Measurements from ENCODE around the gene ARGLU1. TPM values are rescaled to one million over a fixed set of nuclear protein-coding genes. Genes with fewer than 3 reads are reported as not detected.

The ARGLU1 gene
- total RNA-seq, 1 donor from 2014 or later, result 467 TPM

DNA sequence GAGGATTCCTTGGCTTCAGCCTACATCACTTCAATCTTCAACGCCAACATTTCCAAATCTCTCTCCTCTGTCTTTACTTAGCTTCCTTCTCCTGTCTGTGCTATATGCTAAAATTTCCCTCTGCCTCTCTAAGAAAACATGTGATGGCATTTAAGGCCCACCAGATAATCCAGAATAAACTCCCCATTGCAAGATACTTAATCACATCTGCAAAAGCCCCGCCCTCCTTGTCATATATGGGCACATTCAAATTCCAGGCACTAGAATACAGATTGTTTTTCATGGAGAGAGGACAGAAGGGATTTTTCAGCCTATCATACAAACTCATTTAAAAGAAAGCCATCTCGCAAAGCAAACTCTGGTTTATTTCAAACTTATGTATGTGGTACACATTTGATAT lies 16.2 kb downstream of the ARGLU1 start:
- H3K4me1 ChIP-seq, result peaks cover 6% of the 10 kb centered on the region
- Mint-ChIP-seq H3K27me3 (ENCODE audit: insufficient read depth, low read depth) (peaks cover 5% of the 10 kb centered on the region), H3K9me3 (peaks cover 8% of the 10 kb centered on the region), H3K4me3 (no peak overlapping the region), H3K27ac (no peak overlapping the region), H3K36me3 (peaks cover 74% of the 10 kb centered on the region), H3K4me1 (no peaks in the 10 kb centered on the region)
- H3K4me3 ChIP-seq, result no peak overlapping the region
- H2AFZ ChIP-seq (replicated peaks), result no peak overlapping the region
- TF ChIP-seq EZH2phosphoT487 (IDR thresholded peaks at IDR 0.05), result no peak
- TF ChIP-seq, protein P1, sequence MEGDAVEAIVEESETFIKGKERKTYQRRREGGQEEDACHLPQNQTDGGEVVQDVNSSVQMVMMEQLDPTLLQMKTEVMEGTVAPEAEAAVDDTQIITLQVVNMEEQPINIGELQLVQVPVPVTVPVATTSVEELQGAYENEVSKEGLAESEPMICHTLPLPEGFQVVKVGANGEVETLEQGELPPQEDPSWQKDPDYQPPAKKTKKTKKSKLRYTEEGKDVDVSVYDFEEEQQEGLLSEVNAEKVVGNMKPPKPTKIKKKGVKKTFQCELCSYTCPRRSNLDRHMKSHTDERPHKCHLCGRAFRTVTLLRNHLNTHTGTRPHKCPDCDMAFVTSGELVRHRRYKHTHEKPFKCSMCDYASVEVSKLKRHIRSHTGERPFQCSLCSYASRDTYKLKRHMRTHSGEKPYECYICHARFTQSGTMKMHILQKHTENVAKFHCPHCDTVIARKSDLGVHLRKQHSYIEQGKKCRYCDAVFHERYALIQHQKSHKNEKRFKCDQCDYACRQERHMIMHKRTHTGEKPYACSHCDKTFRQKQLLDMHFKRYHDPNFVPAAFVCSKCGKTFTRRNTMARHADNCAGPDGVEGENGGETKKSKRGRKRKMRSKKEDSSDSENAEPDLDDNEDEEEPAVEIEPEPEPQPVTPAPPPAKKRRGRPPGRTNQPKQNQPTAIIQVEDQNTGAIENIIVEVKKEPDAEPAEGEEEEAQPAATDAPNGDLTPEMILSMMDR (IDR thresholded peaks at IDR 0.05), result no peak
- no peak for TF ChIP-seq EZH2 (IDR thresholded peaks at IDR 0.05)
- H3K79me2 ChIP-seq (ENCODE audit: low read depth), result peaks cover 100% of the 10 kb centered on the region
- H3F3A ChIP-seq (ENCODE audit: low read depth), result peaks cover 11% of the 10 kb centered on the region
- no peak overlapping the region for H3K27ac ChIP-seq
- H3K27me3 ChIP-seq, result no peaks in the 10 kb centered on the region
- H3K4me2 ChIP-seq, result no peak overlapping the region
- no peaks in the 10 kb centered on the region for H3K9me3 ChIP-seq (ENCODE audit: low read depth)
- peaks cover 98% of the 10 kb centered on the region for H4K20me1 ChIP-seq (ENCODE audit: low read depth)
- DNase-seq (ENCODE audit: low spot score), result no peak
- H3K9ac ChIP-seq, result no peak overlapping the region
- H3K36me3 ChIP-seq, result peaks cover 59% of the 10 kb centered on the region

DNA sequence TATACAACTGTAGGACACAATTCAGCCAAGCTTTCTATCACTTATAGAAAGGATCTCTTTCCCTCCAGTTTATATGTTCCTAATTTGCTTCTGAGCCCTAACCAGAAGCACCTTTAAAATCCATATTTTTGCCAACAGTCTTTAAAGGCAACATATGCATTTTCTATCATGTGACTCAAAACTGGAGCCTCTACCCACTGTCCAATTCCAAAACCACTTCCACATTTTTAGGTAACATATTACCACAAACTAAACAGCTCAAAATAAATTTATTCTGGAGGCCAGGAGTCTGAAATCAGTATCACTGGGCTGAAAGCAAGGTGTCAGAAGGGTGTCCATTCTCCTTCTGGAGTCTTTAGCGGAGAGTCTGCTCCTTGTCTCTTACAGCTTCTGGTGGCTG lies 16.6 kb downstream of the ARGLU1 start:
- no peak overlapping the region for H3K27ac Mint-ChIP-seq
- TF ChIP-seq EZH2 (IDR thresholded peaks at IDR 0.05) (no peak), EZH2phosphoT487 (IDR thresholded peaks at IDR 0.05) (no peak)
- no peak overlapping the region for H3K9ac ChIP-seq
- peaks cover 98% of the 10 kb centered on the region for H4K20me1 ChIP-seq (ENCODE audit: low read depth)
- H3K4me2 ChIP-seq, result no peak overlapping the region
- H3K27me3 Mint-ChIP-seq (ENCODE audit: insufficient read depth, low read depth), result peaks cover 5% of the 10 kb centered on the region
- peaks cover 7% of the 10 kb centered on the region for H3F3A ChIP-seq (ENCODE audit: low read depth)
- H3K36me3 Mint-ChIP-seq, result peaks cover 70% of the 10 kb centered on the region
- H3K27ac ChIP-seq, result no peak overlapping the region
- H2AFZ ChIP-seq (replicated peaks), result no peak overlapping the region
- H3K27me3 ChIP-seq, result no peaks in the 10 kb centered on the region
- no peaks in the 10 kb centered on the region for H3K4me1 Mint-ChIP-seq
- peaks cover 100% of the 10 kb centered on the region for H3K79me2 ChIP-seq (ENCODE audit: low read depth)
- H3K9me3 Mint-ChIP-seq, result peaks cover 8% of the 10 kb centered on the region
- H3K4me3 ChIP-seq, result no peak overlapping the region
- no peak overlapping the region for H3K4me3 Mint-ChIP-seq
- no peaks in the 10 kb centered on the region for H3K9me3 ChIP-seq (ENCODE audit: low read depth)
- H3K4me1 ChIP-seq, result peaks cover 6% of the 10 kb centered on the region
- no peak for DNase-seq (ENCODE audit: low spot score)
- peaks cover 55% of the 10 kb centered on the region for H3K36me3 ChIP-seq

DNA sequence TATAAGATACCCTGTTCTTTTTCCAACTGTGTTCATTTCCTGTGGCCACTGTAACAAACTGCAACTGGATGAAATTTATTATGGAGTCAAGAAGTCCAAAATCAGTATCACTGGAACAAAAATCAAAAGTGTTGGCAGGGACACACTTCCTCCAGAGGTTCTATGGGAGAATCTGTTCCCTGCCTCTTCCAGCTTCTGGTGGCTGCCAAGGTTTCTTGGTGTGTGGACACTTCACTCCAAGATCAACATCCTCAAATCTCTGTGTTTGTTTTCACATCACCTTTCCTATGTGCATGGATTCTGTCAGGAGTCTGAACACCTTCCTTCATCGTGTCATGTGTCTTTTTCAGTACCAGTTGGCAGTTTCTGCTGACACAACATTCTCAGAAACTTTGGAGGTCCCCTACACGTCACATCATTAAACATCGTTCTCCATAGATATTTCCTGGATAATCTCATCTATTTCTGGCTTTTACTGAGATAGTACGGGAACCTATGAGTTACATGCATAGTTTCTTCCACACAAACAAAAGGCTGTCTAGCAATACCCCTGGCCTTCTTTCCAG lies 17.3 kb downstream of the ARGLU1 start:
- H3K9me3 Mint-ChIP-seq, result peaks cover 8% of the 10 kb centered on the region
- Histone ChIP-seq H3K9me3 (ENCODE audit: low read depth) (no peaks in the 10 kb centered on the region), H3K36me3 (peaks cover 48% of the 10 kb centered on the region), H3K27me3 (no peaks in the 10 kb centered on the region), H3K79me2 (ENCODE audit: low read depth) (peaks cover 100% of the 10 kb centered on the region), H3K9ac (no peak overlapping the region), H3F3A (ENCODE audit: low read depth) (peaks cover 6% of the 10 kb centered on the region), H4K20me1 (ENCODE audit: low read depth) (peaks cover 98% of the 10 kb centered on the region), H3K4me3 (no peak overlapping the region), H3K4me1 (peaks cover 6% of the 10 kb centered on the region), H2AFZ (replicated peaks) (no peak overlapping the region), H3K27ac (no peak overlapping the region), H3K4me2 (no peak overlapping the region)
- no peak overlapping the region for H3K4me3 Mint-ChIP-seq
- no peak for DNase-seq (ENCODE audit: low spot score)
- H3K36me3 Mint-ChIP-seq, result peaks cover 63% of the 10 kb centered on the region
- TF ChIP-seq, protein P1 (IDR thresholded peaks at IDR 0.05), result no peak
- TF ChIP-seq EZH2phosphoT487 (IDR thresholded peaks at IDR 0.05) (no peak), EZH2 (IDR thresholded peaks at IDR 0.05) (no peak)
- no peaks in the 10 kb centered on the region for H3K4me1 Mint-ChIP-seq
- H3K27me3 Mint-ChIP-seq (ENCODE audit: insufficient read depth, low read depth), result peaks cover 5% of the 10 kb centered on the region
- no peak overlapping the region for H3K27ac Mint-ChIP-seq

DNA sequence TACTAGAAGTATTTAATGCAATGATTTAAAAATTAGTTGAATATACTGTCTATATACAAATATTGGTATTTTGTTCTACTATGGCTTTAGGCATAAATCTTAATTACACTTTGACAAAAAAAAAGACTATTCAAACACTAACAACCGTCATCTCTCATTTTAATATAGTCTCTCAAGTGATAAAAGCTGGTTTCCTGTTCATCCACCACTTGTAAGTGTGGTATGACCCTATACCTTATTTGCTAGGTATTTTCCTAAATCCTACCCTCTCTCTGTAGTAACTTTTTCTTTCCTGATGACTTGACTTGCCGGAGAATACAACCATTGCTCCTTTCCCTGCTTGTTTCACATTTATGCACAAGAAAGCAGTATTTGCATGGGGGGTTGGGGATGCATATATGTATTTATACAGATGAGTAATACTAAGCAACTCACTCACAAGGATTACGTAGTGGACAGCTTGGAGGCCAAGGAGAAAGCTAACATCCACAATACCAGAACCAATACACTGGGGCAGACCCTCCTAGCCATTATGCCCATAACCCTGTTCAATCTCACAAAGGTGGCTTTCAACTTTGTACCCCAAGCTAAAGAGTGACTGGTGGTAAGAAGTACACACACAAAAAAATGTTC lies 19.8 kb downstream of the ARGLU1 start:
- no peaks in the 10 kb centered on the region for H3K27me3 ChIP-seq
- no peaks in the 10 kb centered on the region for H3K9me3 ChIP-seq (ENCODE audit: low read depth)
- H3K4me3 ChIP-seq, result no peak overlapping the region
- Mint-ChIP-seq H3K27ac (no peak overlapping the region), H3K9me3 (peaks cover 2% of the 10 kb centered on the region), H3K36me3 (peaks cover 40% of the 10 kb centered on the region), H3K4me3 (no peak overlapping the region), H3K27me3 (ENCODE audit: insufficient read depth, low read depth) (no peaks in the 10 kb centered on the region), H3K4me1 (no peaks in the 10 kb centered on the region)
- H3K4me1 ChIP-seq, result peaks cover 6% of the 10 kb centered on the region
- TF ChIP-seq EZH2phosphoT487 (IDR thresholded peaks at IDR 0.05), result no peak
- TF ChIP-seq, protein P1 (IDR thresholded peaks at IDR 0.05), result no peak
- TF ChIP-seq EZH2 (IDR thresholded peaks at IDR 0.05), result no peak
- H2AFZ ChIP-seq (replicated peaks), result no peak overlapping the region
- peaks cover 100% of the 10 kb centered on the region for H3K79me2 ChIP-seq (ENCODE audit: low read depth)
- DNase-seq (ENCODE audit: low spot score), result no peak
- no peak overlapping the region for H3K27ac ChIP-seq
- H3K9ac ChIP-seq, result no peak overlapping the region
- peaks cover 95% of the 10 kb centered on the region for H4K20me1 ChIP-seq (ENCODE audit: low read depth)
- H3K36me3 ChIP-seq, result peaks cover 47% of the 10 kb centered on the region
- H3K4me2 ChIP-seq, result no peak overlapping the region
- peaks cover 28% of the 10 kb centered on the region for H3F3A ChIP-seq (ENCODE audit: low read depth)

All from neural progenitor cell (in vitro differentiated cells).